ENCODE results near the gene ID2.

Gene ID2

GRCh38 chr2:8669157-8669817 is 12.6 kb upstream of the ID2 start:
- no peak for DNase-seq (ENCODE audit: low read depth in 3 of 3)

- DNase-seq (ENCODE audit: low read depth in 3 of 3) = no peak
Observed at GRCh38 chr2:8670580-8670979, 11.3 kb upstream of the ID2 start.

GRCh38 chr2:8671176-8671575 is 10.7 kb upstream of the ID2 start:
- no peak for DNase-seq (ENCODE audit: low read depth in 3 of 3)

- DNase-seq (ENCODE audit: low read depth in 3 of 3) = no peak
Observed at GRCh38 chr2:8671802-8672201, 10.1 kb upstream of the ID2 start.

GRCh38 chr2:8672940-8673339 is 8.9 kb upstream of the ID2 start:
- DNase-seq (ENCODE audit: low read depth in 3 of 3) = no peak

- DNase-seq (ENCODE audit: low read depth in 3 of 3) = no peak
Observed at GRCh38 chr2:8673381-8673780, 8.5 kb upstream of the ID2 start.

- DNase-seq (ENCODE audit: low read depth in 3 of 3) = no peak
Observed at GRCh38 chr2:8674420-8675009, 7.3 kb upstream of the ID2 start.

- DNase-seq (ENCODE audit: low read depth in 3 of 3) = no peak
Observed at GRCh38 chr2:8675543-8675942, 6.3 kb upstream of the ID2 start.

- no peak for DNase-seq (ENCODE audit: low read depth in 3 of 3)
Observed at GRCh38 chr2:8676191-8676920, 5.5 kb upstream of the ID2 start.

- no peak for DNase-seq (ENCODE audit: low read depth in 3 of 3)
Observed at GRCh38 chr2:8676921-8677645, 4.8 kb upstream of the ID2 start.

GRCh38 chr2:8677646-8678592 is 3.9 kb upstream of the ID2 start:
- no peak for DNase-seq (ENCODE audit: low read depth in 3 of 3)

GRCh38 chr2:8678731-8679566 is 2.9 kb upstream of the ID2 start:
- DNase-seq (ENCODE audit: low read depth in 3 of 3) = peak in 2 of 3 donors; percentile 77 to 78

- no peak for DNase-seq (ENCODE audit: low read depth in 3 of 3)
Observed at GRCh38 chr2:8679567-8679826, 2.4 kb upstream of the ID2 start.

GRCh38 chr2:8679827-8680731 is 1.8 kb upstream of the ID2 start:
- DNase-seq (ENCODE audit: low read depth in 3 of 3) = no peak

GRCh38 chr2:8680822-8681760 is 765 bp upstream of the ID2 start:
- peak; percentile 80 to 83 (median 83) for DNase-seq (ENCODE audit: low read depth in 3 of 3)

GRCh38 chr2:8682719-8683667 is 1.1 kb downstream of the ID2 start:
- DNase-seq (ENCODE audit: low read depth in 3 of 3) = no peak

- peak in 1 of 3 donors; percentile 34 for DNase-seq (ENCODE audit: low read depth in 3 of 3)
Observed at GRCh38 chr2:8684540-8684877, 2.7 kb downstream of the ID2 start.
